CD4-positive, alpha-beta T cell treated with Interleukin-2 at 100 ng/mL for 4 hours (primary cell): ENCODE data around the gene KRTCAP2.
"Not testable (repeated sequence)": the region's sequence is repeated elsewhere in the genome, so short reads cannot be mapped to it uniquely, and the experiment has no call there.

Source experiments
- DNase-seq: peaks from one replicate; pipeline ENCODE4 v3.0.0-alpha.2; 2020; ENCODE audit warnings: low spot score

The KRTCAP2 gene

GRCh38 chr1:155168456-155169210 lies 4.5 kb downstream of the KRTCAP2 start:
- no peak for DNase-seq

DNA sequence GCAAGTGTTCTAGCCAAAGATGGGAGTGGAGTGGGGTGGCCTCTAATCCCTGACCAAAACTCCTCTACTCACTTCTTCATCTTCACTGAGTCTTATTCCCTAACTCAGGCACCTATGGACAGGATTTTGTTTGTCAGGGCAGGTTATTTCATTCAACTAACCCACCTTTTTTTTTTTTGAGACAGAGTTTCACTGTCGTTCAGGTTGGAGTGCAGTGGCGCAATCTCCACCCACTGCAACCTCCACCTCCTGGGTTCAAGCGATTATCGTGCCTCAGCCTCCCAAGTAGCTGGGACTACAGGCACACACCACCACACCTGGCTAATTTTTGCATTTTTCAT lies 5.0 kb downstream of the KRTCAP2 start:
- not testable (repeated sequence) for DNase-seq

GRCh38 chr1:155167166-155168104 lies 5.7 kb downstream of the KRTCAP2 start:
- DNase-seq, result peak; percentile 87

DNA sequence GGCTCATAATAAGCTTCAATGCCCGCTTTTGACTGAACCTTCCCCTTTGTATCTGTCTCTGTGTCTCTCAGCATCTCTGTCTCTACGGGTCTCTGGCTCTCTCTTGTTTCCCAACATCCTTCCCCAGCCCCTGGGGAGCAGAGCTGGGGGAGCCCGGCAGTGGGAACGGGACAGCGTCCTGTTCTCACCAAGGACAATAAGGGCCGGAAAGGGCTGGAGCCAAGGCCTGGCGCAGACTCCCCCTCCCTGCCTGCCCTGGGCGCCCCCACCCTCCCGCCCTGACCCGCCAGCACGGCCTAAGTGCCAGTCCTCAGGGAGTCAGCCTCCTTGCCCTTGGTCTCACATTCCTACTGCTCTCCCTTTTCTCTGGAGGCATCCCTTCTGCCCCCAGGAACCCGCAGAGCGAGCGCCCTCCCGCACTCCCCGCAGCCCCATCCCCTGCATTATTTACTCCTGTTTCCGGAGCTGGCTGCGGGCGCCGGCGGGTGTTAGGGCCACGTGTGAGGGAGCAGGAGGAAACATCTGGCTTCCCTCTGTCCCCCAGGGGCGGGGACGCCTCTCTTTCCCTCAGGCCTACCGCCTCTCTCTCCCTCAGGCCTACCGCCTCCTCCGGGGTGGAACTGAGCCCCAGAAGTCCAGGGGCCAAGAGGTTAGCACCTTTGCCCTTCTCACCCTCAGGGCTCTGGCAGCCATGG lies 6.5 kb downstream of the KRTCAP2 start:
- no peak for DNase-seq

DNA sequence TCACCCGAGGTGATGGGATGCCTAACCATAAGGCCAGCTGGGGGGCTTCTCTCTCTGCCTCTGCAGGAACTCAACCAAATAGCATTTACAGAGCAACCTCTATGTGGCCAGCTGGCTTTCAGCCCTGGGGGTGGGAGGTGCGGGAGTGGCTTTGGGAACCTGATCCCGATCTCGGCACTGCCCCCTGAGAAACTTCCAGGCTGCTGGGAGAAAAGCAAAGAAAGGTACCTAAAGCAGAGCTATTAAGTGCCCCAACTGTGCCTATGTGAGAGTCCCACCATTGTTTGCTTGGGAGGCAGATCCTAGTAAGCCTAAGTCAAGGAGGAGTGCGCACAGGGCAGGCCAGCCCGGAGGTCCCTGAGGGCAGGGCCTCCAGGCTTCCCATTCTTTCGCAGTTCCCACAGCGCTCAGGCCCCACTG lies 7.0 kb downstream of the KRTCAP2 start:
- no peak for DNase-seq

DNA sequence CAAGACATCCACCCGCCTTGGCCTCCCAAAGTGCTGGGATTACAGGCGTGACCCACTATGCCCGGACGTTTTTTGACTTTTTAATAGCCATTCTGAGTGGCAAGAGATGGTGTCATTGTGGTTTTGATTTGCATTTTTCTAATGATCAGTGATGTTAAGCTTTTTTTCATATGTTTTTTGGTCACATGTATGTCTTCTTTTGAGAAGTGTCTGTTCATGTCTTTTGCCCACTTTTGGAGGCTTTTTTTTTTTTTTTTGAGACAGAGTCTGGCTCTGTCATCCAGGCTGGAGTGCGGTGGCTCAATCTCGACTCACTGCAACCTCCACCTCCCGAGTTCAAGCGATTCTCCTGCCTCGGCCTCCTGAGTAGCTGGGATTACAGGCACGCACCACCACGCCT lies 8.5 kb downstream of the KRTCAP2 start:
- not testable (repeated sequence) for DNase-seq

DNA sequence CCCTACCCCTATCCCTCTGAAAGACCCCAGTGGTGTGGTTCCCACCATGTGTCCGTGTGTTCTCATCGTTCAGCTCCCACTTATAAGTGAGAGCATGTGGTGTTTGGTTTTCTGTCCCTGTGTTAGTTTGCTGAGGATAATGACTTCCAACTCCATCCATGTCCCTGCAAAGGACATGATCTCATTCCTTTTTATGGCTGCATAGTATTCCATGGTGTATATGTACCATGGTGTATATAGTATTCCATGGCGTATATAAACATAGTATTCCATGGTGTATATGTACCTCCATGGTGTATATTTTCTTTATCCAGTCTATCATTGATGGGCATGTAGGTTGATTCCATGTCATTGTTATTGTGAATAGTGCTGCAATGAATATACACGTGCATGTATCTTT lies 9.3 kb downstream of the KRTCAP2 start:
- not testable (repeated sequence) for DNase-seq

DNA sequence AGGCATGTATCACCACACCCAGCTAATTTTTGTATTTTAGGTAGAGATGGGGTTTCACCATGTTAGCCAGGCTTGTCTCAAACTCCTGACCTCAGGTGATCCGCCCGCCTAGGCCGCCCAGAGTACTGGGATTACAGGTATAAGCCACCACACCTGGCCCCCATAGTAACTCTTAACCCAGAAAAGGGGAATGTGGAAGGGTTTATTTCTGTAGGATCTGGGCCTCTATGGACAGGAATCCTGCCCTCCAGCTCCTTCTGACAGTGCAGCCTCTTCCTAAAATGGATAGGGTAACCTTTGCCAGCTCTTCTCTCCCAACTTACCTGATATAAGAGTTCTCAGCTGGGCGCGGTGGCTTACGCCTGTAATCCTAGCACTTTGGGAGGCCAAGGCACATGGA lies 10.5 kb downstream of the KRTCAP2 start:
- not testable (repeated sequence) for DNase-seq

DNA sequence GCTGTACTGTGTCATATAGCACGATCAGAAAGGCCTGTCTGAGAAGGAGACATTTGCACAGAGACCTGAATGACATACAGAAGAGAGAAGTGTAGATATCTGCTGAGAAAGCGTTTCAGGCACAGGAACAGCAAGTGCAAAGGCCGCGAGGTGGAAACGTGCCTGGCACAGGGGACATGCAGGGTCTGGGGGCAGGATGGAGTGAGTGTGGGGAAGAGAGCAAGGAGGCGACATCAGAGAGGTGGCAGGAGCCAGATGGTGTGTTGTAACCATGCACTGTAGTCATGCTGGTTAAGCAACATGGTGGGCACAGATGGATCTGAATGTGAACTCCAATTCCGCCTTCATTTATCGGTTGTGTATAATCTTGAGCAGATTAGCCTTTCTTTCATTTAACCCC lies 13.0 kb downstream of the KRTCAP2 start:
- DNase-seq, result no peak

DNA sequence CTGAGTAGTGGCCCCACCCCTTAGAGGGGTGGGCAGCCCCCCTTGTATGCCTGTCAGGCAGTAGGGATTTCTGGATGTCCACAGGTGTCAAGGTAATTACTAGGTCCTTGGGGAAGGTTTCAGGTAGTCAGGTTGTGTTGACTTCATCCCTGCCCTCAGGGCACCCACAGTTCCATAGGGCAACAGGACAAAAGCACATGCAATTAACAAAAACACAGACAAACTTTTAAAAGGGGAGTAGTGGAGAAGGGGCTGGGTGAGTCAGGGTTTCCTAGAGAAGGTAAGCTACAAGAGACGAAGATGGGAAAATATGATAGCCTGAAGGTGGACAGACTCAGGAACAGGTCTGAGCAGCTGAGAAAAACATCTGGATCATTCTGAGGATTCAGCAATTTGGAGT lies 14.1 kb downstream of the KRTCAP2 start:
- DNase-seq, result no peak

DNA sequence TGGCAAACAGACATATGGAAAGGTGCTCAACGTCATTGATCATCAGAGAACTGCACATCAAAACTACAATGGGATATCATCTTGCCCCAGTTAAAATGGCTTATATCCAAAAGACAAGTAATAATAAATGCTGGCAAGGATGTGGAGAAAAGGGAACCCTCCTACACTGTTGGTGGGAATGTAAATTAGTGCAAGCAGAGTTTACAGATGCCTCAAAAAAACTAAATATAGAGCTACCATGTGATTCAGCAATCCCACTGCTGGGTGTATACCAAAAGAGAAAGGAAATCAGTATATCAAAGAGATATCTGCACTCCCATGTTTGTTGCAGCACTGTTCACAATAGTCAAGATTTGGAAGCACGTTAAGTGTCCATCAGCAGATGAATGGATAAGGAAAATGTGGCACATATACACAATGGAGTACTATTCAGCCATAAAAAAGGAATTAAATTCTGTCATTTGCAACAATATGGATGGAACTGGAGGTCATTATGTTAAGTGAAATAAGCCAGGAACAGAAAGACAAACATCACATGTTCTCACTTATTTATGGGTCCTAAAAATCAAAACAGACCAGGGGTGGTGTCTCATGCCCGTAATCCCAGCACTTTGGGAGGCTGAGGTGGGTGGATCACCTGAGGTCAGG lies 17.0 kb downstream of the KRTCAP2 start:
- DNase-seq, result not testable (repeated sequence)

DNA sequence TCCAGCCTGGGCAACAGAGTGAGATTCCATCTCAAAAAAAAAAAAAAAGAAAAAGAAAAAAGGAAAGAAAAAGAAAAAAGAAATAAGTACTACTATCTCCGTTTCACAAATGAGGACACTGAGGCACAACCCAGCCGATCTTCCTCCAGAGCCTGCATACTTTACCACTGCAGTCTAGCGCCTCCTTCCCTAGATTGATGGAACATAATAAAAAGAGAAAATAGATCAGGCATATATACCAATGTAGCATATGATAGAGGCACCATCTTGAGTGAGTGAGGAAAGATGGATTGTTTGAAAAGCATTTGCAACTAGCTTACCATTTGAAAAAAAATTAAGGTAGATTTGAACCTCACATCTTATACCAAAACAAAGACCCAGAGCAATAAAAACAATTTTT lies 27.6 kb downstream of the KRTCAP2 start:
- DNase-seq, result no peak

DNA sequence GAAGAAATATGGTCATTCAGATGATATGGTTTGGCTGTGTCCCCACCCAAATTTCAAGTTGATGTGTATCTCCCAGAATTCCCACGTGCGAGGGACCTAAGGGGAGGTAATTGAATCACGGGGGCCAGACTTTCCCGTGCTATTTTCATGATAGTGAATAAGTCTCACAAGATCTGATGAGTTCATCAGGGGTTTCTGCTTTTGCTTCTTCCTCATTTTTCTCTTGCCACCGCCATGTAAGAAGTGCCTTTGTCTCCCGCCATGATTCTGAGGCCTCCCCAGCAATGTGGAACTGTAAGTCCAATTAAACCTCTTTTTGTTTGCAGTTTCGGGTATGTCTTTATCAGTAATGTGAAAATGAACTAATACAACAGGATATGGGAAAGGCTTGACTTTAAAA lies 31.4 kb downstream of the KRTCAP2 start:
- no peak for DNase-seq

- no peak for DNase-seq
These were observed 32.5 kb downstream of the KRTCAP2 start for GRCh38 chr1:155140630-155140953.

DNA sequence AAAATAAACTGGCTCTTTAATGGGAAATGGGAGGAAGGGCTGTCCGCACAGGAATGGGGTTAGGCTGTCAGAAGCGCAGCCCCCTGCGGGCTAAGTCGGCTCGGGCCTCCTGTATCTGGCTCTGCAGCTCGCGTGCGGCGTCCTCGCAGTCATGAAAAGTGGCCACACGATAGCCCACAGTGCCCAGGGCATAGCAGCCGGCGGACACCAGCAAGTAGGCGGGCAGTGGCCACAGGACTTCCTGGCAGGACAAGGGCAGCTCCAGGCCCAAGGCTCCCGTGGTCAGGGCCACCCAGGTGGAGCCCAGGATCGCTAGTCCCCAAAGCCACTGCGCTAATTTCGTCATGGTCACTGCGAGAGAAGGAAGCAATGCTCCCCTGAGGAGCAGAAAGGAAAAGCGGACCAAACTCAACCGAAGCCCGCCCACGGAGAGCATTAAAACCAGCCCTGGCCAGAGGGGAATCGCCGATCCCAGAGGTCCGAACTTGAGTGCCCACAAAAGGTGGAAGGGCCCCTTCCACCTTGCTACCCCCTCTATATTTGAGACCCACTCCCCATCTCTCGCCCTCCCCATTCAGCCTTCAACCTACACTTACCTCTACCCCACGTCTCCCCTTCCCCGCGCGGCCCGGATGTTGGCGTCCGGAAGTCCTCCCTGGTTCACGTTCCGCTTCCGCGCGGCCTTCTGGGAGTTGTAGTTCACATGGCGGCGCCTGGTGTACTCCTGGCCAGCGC lies 33.0 kb downstream of the KRTCAP2 start, which contains the start of gene DPM3:
Gene DPM3, minus strand, starts transcription at position 637 of the 735 bp plus-strand sequence. Its CDS starts 291 bp downstream, at position 346.
- peak; percentile 85 for DNase-seq

DNA sequence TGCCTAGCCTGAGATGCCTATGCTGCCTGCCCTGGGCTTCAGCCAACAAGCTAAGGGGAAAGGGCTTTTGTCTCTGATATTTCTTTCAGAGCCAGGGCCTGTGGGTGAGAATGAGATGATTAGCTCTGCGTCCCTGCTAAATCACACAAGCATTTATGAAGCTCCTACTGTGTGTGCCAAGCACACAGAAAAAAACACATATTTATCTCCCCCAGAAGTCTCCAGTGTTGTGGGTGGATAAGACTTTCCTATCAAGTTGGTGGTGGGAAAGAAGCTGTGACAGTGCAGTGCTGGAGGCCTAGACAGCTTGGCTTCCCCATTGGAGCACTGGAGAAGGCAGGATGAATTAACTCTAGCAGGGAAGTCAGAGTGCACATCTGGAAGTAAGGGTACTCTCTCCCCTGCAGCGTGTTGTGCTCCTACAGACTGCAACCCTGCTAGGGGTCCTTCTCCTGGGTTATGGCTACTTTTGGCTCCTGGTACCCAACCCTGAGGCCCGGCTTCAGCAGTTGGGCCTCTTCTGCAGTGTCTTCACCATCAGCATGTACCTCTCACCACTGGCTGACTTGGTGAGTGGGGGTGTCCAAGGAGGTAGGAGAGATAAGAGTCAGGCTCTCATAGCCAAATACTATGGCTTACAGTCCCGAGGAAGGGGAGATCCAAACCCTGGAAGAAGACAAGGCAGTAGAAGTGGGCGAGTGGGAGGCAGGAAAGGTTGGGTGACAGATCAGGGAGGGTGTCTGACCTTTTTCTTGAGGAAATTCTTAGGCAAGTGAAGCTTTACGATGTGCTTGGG lies 35.8 kb downstream of the KRTCAP2 start:
- DNase-seq, result no peak

DNA sequence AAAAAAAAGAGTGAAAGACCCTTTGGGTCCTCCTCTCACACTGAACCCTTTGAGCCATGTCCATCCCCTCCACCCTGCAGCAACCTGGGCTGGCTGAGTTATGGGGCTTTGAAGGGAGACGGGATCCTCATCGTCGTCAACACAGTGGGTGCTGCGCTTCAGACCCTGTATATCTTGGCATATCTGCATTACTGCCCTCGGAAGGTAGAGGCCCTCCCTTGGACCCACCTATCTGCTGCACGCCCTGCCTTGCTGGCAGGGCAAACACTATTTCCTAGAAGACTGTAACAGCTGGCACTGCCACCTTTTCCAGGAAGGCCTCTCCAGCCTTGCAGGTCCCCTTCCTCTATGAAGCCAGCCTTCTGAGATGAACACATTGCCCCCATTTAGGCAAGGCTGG lies 36.4 kb downstream of the KRTCAP2 start:
- peak; percentile 60 for DNase-seq

DNA sequence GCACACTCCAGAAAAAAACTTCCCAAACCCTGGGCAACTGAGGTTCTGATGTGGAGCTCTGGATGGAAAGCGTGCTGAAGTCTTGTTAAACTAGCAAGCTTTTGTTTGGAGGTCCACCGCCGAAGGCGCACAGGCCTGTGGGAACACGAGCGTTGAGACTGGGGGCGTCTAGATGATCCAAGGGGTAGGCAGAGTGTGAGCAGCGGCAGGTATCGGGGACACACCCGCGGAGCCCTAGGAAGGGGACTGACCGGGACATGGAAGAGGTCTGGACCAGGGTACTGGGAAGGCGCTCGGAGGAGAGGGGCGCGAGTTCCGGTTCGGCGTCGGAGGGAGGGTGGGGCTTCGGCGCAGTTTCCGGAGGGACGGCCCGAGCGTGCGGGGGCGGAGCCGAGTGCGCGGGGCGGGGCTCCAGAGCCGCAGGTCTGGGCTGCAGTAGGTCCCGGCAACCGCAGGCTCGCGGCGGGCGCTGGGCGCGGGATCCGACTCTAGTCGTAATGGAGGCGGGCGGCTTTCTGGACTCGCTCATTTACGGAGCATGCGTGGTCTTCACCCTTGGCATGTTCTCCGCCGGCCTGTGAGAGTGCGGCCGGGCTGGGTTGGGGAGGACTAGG lies 37.6 kb downstream of the KRTCAP2 start, which contains the start of gene SLC50A1:
Gene SLC50A1, plus strand, starts transcription at position 438 of the 614 bp plus-strand sequence. Its CDS starts 60 bp downstream, at position 498.
- peak; percentile 89 for DNase-seq

DNA sequence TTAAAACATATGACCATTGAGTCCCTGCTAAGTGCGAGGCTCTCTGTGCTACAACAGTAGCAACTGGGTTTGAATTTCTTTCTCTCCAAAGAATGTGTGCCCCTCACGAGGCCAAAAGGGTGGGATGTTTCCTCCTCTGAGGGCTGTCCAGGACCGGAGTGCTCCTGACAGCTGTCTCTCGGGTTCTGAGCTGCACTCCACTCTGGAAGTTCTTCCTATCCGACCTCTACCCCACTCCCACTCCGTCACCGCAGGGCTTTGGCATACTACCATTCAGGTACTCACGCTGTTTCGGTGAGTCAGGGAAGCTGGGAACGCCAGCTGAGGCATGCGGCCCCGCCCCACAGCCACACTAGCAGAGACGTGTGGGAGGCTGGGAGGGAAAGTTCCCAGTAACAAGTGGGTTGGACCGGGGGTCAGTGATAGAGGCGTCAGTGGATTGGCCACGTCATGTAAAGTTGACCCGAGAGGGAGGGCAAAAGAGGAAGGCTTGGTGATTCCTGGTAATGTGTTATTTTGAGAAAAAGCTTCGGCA lies 38.2 kb downstream of the KRTCAP2 start:
- DNase-seq, result peak; percentile 50

GRCh38 chr1:155134322-155134721 lies 38.8 kb downstream of the KRTCAP2 start:
- DNase-seq, result no peak
